Suppressor macrophage (primary cell): ENCODE data around the gene CCNC.

Experiments used
- DNase-seq, 4 experiments: peaks; one replicate each; pipeline ENCODE4 v3.0.0-alpha.2; 2020 to 2022

Gene CCNC

GRCh38 chr6:99545442-99545841 is 23.0 kb downstream of the CCNC start:
- DNase-seq: no peak

GRCh38 chr6:99543968-99544367 is 24.5 kb downstream of the CCNC start:
- DNase-seq: no peak

GRCh38 chr6:99530627-99531026 is 37.8 kb downstream of the CCNC start:
- DNase-seq: no peak

- DNase-seq: peak in 3 of 4 experiments; percentile 21 to 26 (median 23)
Observed at GRCh38 chr6:99522531-99522930, 45.9 kb downstream of the CCNC start.

GRCh38 chr6:99521633-99522151 is 46.8 kb downstream of the CCNC start:
- DNase-seq: no peak

GRCh38 chr6:99520855-99521632 is 47.4 kb downstream of the CCNC start:
- peak; percentile 89 to 95 (median 92) for DNase-seq

GRCh38 chr6:99519446-99519845 is 49.0 kb downstream of the CCNC start:
- no peak for DNase-seq

GRCh38 chr6:99514089-99514488 is 54.4 kb downstream of the CCNC start:
- DNase-seq: no peak

GRCh38 chr6:99512033-99512432 is 56.4 kb downstream of the CCNC start:
- no peak for DNase-seq

GRCh38 chr6:99507648-99508047 is 60.8 kb downstream of the CCNC start:
- no peak for DNase-seq

- no peak for DNase-seq
Observed at GRCh38 chr6:99501762-99502161, 66.7 kb downstream of the CCNC start.

- peak in 2 of 4 experiments; percentile 30 to 36 for DNase-seq
Observed at GRCh38 chr6:99498421-99498820, 70.0 kb downstream of the CCNC start.

GRCh38 chr6:99495466-99495865 is 73.0 kb downstream of the CCNC start:
- DNase-seq: no peak
